ENCODE data around the gene SIPA1L2.

DNA sequence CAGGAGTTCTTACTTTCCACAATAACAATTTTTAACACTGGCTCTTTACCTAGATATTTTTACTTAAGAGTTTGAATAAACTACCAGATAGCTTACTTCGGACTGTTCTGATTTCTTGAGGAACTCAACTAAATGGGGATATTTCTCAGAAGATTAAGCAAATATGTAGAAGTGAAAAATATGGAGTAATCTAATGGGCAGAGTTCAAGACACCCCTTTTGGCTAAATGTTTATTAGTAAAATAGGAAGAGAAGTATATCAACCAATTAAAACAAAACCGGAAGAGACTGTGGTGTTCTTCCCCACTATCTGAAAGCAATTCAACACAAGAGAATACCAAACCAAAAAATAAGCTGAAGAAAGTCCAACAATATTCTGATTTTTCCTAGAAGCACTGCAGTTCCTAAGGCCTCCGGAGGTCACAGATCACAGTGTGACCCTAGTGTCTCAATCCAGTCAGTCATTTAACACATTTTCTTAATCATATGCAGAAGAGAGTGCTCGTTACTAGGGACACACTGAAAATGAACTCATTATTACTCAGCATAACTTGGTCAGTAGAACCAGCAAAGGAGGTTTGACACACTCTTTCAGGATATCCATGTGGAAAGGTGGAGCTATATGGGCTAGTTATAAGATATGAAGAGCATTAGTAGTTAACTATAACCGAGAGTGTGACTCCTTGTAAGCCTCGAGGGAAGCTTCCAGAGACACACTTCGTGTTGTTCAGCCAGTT is 5.2 kb downstream of the SIPA1L2 start:
- TF ChIP-seq GATA3 (IDR thresholded peaks at IDR 0.05; ENCODE audit: low read depth, low read length) (no peak), GATA2 (IDR thresholded peaks at IDR 0.05; ENCODE audit: low read depth, low read length) (no peak)

Data from SH-SY5Y (cell line).